ENCODE measurements around the gene CAPS2. TPM values are rescaled to one million over a fixed set of nuclear protein-coding genes. Genes with fewer than 3 reads are reported as not detected.
"Not testable (repeated sequence)": the region's sequence is repeated elsewhere in the genome, so short reads cannot be mapped to it uniquely, and the experiment has no call there.

The CAPS2 gene
- total RNA-seq, 1 experiment from 2014 or later, result 18.3 TPM

DNA sequence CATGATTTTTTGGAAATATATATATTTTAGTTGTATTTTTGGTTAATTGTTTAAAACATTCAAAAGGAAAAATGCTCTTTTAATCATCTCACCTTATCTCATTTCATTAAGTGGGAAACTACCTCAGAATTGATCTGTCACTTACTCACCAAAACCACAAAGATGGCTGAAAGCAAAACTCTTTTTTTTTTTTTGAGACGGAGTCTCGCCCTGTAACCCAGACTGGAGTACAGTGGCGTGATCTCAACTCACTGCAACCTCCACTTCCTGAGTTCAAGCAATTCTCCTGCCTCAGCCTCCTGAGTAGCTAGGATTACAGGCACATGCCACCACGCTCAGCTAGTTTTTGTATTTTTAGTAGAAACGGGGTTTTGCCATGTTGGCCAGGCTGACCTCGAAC, 16.1 kb upstream of the CAPS2 start:
- peak; percentile 59 for ATAC-seq
- peak; percentile 64 for DNase-seq (ENCODE audit: low read depth, low spot score)
- H3K27me3 ChIP-seq (ENCODE audit: insufficient read depth, low read length); H2AFZ ChIP-seq (ENCODE audit: low read depth, low read length, poor library complexity, severe bottlenecking); BruUV-seq (replicated peaks); RAD21 ChIA-PET (ENCODE audit: low non-redundant PET in 1 of 2, low total read pairs in 2 of 2, uncharacterized antibody in 2 of 2, unreplicated experiment in 2 of 2); H3K36me3 ChIP-seq (ENCODE audit: control insufficient read depth in 1 of 2, insufficient read depth in 2 of 2, low read length in 2 of 2); H3K9me3 ChIP-seq (ENCODE audit: control insufficient read depth in 1 of 2, insufficient read depth in 1 of 2, low read depth in 1 of 2, low read length in 2 of 2); H3K79me2 ChIP-seq (ENCODE audit: insufficient read depth, low read length); H4K20me1 ChIP-seq (ENCODE audit: insufficient read depth); H3K9me2 ChIP-seq (ENCODE audit: insufficient read depth): not testable (repeated sequence)
- intact Hi-C loops (cut with micrococcal nuclease), result loop anchor here (5.0 kb wide), 1 partner anchor 41 kb away; no protein-coding TSS in a partner anchor
- Histone ChIP-seq H3K4me1 (ENCODE audit: control insufficient read depth in 1 of 2, insufficient read depth in 2 of 2, low read length in 2 of 2) (peaks cover 37 to 53% of the 10 kb centered on the region in 2 experiments), H3K4me3 (replicated peaks in 1 of 2; ENCODE audit: low read depth in 1 of 2, low read length in 2 of 2) (peak overlapping the region in 1 of 2 experiments; percentile 21; a peak in 1 of 4 replicates), H3K27ac (ENCODE audit: low read depth, low read length) (peak overlapping the region; percentile 55; the same call in 1 of the 2 replicates), H3K4me2 (ENCODE audit: low read length) (peak overlapping the region; percentile 59), H3K9ac (ENCODE audit: low read length) (peak overlapping the region; percentile 23)
- TF ChIP-seq CBX3 (IDR thresholded peaks at IDR 0.05; ENCODE audit: low read depth), result peak; percentile 92
- 0 out of 2 replicates have a peak, but pooled peaks have one; percentile 17 for TF ChIP-seq SIN3A (IDR thresholded peaks at IDR 0.05; ENCODE audit: low read depth)
- TF ChIP-seq, protein P1, sequence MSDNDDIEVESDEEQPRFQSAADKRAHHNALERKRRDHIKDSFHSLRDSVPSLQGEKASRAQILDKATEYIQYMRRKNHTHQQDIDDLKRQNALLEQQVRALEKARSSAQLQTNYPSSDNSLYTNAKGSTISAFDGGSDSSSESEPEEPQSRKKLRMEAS (IDR thresholded peaks at IDR 0.05), result peak; percentile 52
- peak; percentile 60; the same call in 1 of the 2 replicates for TF ChIP-seq FOSL1 (IDR thresholded peaks at IDR 0.05; ENCODE audit: low read depth)
- peak; percentile 54 for TF ChIP-seq JUND (IDR thresholded peaks at IDR 0.05)
- TF ChIP-seq CEBPB (IDR thresholded peaks at IDR 0.05; ENCODE audit: low read depth), result peak; percentile 51; the same call in 1 of the 2 replicates
- TF ChIP-seq RAD21 (IDR thresholded peaks at IDR 0.05; ENCODE audit: low read depth), result 0 out of 2 replicates have a peak, but pooled peaks have one; percentile 4
- peak; percentile 44 for TF ChIP-seq SP1 (IDR thresholded peaks at IDR 0.05; ENCODE audit: low read depth)
- POLR2A ChIA-PET, result interaction anchor here (0.7 kb wide), 1 partner anchor 40 kb away, joined by 3 read pairs; no protein-coding TSS in a partner anchor
- CTCF ChIA-PET, result interaction anchor here (2.8 kb wide), 1 partner anchor 12 kb away, joined by 16 read pairs; the partner anchor contains the start of gene GLIPR1L1

DNA sequence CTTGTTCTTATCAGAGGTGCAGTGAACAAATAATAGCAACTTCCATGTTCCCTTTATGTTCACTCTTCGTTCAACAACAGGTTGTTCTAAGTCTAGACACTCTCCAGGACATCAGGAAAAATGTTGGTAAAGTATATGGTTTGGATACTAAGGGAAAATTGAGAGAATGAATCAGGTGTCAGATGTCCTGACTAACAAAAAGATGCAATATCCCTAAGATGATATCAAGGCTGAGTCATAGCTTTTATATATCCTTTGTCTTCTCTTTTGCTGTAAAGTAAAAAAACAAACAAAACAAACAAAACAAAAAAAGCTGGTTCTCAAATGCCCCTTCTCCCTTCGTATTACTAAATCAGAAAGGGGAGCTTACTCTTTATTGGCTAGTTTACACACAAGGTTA, 15.4 kb upstream of the CAPS2 start:
- H4K20me1 ChIP-seq (ENCODE audit: insufficient read depth), result no peaks in the 10 kb centered on the region
- H3K4me3 ChIP-seq (replicated peaks in 1 of 2; ENCODE audit: low read depth in 1 of 2, low read length in 2 of 2), result peak overlapping the region in 1 of 2 experiments; percentile 21; a peak in 1 of 4 replicates
- intact Hi-C loops (cut with micrococcal nuclease), result loop anchor here (5.0 kb wide), 1 partner anchor 42 kb away; no protein-coding TSS in a partner anchor
- POLR2A ChIA-PET, result no interaction called here
- H3K27me3 ChIP-seq (ENCODE audit: insufficient read depth, low read length), result no peaks in the 10 kb centered on the region
- no peaks in the 10 kb centered on the region for H3K36me3 ChIP-seq (ENCODE audit: control insufficient read depth in 1 of 2, insufficient read depth in 2 of 2, low read length in 2 of 2)
- peak overlapping the region; percentile 23 for H3K9ac ChIP-seq (ENCODE audit: low read length)
- ATAC-seq (peak; percentile 32; the same call in 1 of the 2 replicates), DNase-seq (ENCODE audit: low read depth, low spot score) (peak; percentile 33)
- H2AFZ ChIP-seq (ENCODE audit: low read depth, low read length, poor library complexity, severe bottlenecking), result no peak overlapping the region
- no peaks in the 10 kb centered on the region for H3K9me3 ChIP-seq (ENCODE audit: control insufficient read depth in 1 of 2, insufficient read depth in 1 of 2, low read depth in 1 of 2, low read length in 2 of 2)
- RAD21 ChIA-PET (ENCODE audit: low non-redundant PET in 1 of 2, low total read pairs in 2 of 2, uncharacterized antibody in 2 of 2, unreplicated experiment in 2 of 2), result no interaction called here
- no peaks in the 10 kb centered on the region; the same call in 1 of the 2 replicates for H3K79me2 ChIP-seq (ENCODE audit: insufficient read depth, low read length)
- BruUV-seq (replicated peaks), result no TSS peak
- H3K27ac ChIP-seq (ENCODE audit: low read depth, low read length), result peak overlapping the region; percentile 55; the same call in 1 of the 2 replicates
- peaks cover 43 to 60% of the 10 kb centered on the region in 2 experiments for H3K4me1 ChIP-seq (ENCODE audit: control insufficient read depth in 1 of 2, insufficient read depth in 2 of 2, low read length in 2 of 2)
- peak overlapping the region; percentile 59 for H3K4me2 ChIP-seq (ENCODE audit: low read length)
- no peaks in the 10 kb centered on the region for H3K9me2 ChIP-seq (ENCODE audit: insufficient read depth)
- CTCF ChIA-PET, result interaction anchor here (2.8 kb wide), 1 partner anchor 11 kb away, joined by 16 read pairs; the partner anchor contains the start of gene GLIPR1L1
- TF ChIP-seq ZFX (IDR thresholded peaks at IDR 0.05) (no peak), FOSL1 (IDR thresholded peaks at IDR 0.05; ENCODE audit: low read depth) (peak; percentile 79), ELF1 (IDR thresholded peaks at IDR 0.05; ENCODE audit: borderline replicate concordance, low read depth) (no peak), ZNF274 (IDR thresholded peaks at IDR 0.05; ENCODE audit: low read depth, low read length) (no peak), EZH2phosphoT487 (IDR thresholded peaks at IDR 0.05; ENCODE audit: borderline replicate concordance) (no peak), EGR1 (IDR thresholded peaks at IDR 0.05; ENCODE audit: low read depth) (no peak), TCF7L2 (IDR thresholded peaks at IDR 0.05; ENCODE audit: borderline replicate concordance, extremely low read depth, insufficient read depth, insufficient read length) (no peak), POLR2A (IDR thresholded peaks at IDR 0.05; ENCODE audit: borderline replicate concordance, extremely low read depth, insufficient read depth, insufficient read length) (no peak), CEBPB (IDR thresholded peaks at IDR 0.05; ENCODE audit: low read depth) (peak; percentile 49; the same call in 1 of the 2 replicates), YY1 (IDR thresholded peaks at IDR 0.05; ENCODE audit: extremely low read depth, insufficient replicate concordance, low read depth, low read length) (no peak), JUND (IDR thresholded peaks at IDR 0.05) (peak; percentile 69), CBX3 (IDR thresholded peaks at IDR 0.05; ENCODE audit: low read depth) (peak; percentile 41; the same call in 1 of the 2 replicates)
- TF ChIP-seq, protein P2, sequence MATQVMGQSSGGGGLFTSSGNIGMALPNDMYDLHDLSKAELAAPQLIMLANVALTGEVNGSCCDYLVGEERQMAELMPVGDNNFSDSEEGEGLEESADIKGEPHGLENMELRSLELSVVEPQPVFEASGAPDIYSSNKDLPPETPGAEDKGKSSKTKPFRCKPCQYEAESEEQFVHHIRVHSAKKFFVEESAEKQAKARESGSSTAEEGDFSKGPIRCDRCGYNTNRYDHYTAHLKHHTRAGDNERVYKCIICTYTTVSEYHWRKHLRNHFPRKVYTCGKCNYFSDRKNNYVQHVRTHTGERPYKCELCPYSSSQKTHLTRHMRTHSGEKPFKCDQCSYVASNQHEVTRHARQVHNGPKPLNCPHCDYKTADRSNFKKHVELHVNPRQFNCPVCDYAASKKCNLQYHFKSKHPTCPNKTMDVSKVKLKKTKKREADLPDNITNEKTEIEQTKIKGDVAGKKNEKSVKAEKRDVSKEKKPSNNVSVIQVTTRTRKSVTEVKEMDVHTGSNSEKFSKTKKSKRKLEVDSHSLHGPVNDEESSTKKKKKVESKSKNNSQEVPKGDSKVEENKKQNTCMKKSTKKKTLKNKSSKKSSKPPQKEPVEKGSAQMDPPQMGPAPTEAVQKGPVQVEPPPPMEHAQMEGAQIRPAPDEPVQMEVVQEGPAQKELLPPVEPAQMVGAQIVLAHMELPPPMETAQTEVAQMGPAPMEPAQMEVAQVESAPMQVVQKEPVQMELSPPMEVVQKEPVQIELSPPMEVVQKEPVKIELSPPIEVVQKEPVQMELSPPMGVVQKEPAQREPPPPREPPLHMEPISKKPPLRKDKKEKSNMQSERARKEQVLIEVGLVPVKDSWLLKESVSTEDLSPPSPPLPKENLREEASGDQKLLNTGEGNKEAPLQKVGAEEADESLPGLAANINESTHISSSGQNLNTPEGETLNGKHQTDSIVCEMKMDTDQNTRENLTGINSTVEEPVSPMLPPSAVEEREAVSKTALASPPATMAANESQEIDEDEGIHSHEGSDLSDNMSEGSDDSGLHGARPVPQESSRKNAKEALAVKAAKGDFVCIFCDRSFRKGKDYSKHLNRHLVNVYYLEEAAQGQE (IDR thresholded peaks at IDR 0.05; ENCODE audit: low read depth), result no peak
- TF ChIP-seq, protein P1 (IDR thresholded peaks at IDR 0.05), result no peak
